Thoracic aorta (tissue), 2 donors: ENCODE data around the gene CPNE9. TPM values are rescaled to one million over a fixed set of nuclear protein-coding genes. Genes with fewer than 3 reads are reported as not detected.

Experiments used
- ATAC-seq: fragments of 150-250 bp; one replicate; pipeline ENCODE4 v1.8.0; 2017; ENCODE audit warnings: low read depth; ENCODE audit not compliant: insufficient number of reproducible peaks, low FRiP score
- DNase-seq: peaks from one replicate; pipeline ENCODE4 v3.0.0-alpha.2; 2020; ENCODE audit warnings: low spot score
- H3K27ac ChIP-seq, 2 donors: fragments of 200-600 bp; sonication (generic); 1 replicate in 1 of 2; 2 replicates in 1 of 2; pipeline ENCODE4 v1.5.1; 2016; ENCODE audit warnings: mild to moderate bottlenecking in 2 of 2, moderate library complexity in 2 of 2
- H3K27me3 ChIP-seq: fragments of 200-600 bp; sonication (generic); replicated peaks from 2 replicates; pipeline ENCODE4 v1.6.0; 2016; ENCODE audit warnings: mild to moderate bottlenecking; ENCODE audit not compliant: insufficient read depth
- H3K36me3 ChIP-seq: fragments of 200-600 bp; sonication (generic); one replicate; pipeline ENCODE4 v1.5.1; 2016
- H3K4me1 ChIP-seq, 2 donors: fragments of 200-600 bp; sonication (generic); 1 replicate in 1 of 2; 2 replicates in 1 of 2; pipeline versions ENCODE4 v1.5.1 to v1.6.0; 2016; ENCODE audit warnings: low read depth in 2 of 2, mild to moderate bottlenecking in 1 of 2; ENCODE audit not compliant: control insufficient read depth in 1 of 2
- H3K4me3 ChIP-seq: fragments of 200-600 bp; sonication (generic); 2 replicates; pipeline ENCODE4 v1.5.1; 2016; ENCODE audit warnings: mild to moderate bottlenecking
- H3K9me3 ChIP-seq: fragments of 200-600 bp; sonication (generic); 2 replicates; pipeline ENCODE4 v1.5.1; 2016
- total RNA-seq, 2 donors: library from RNA; depleted of rRNA; stranded (reverse); fragments of >200 nt; gene quantifications; one replicate each; pipeline versions ENCODE4 v1.1.0 to v1.2.3, GENCODE V29; 2016
- TF ChIP-seq, protein P1 (sequence below): fragments of 200-600 bp; sonication (generic); IDR thresholded peaks from one replicate; pipeline ENCODE4 v1.5.1; 2019; ENCODE audit warnings: antibody characterized with exemption

The CPNE9 gene
- total RNA-seq, 2 donors from 2014 or later = not detected

- TF ChIP-seq, protein P1, sequence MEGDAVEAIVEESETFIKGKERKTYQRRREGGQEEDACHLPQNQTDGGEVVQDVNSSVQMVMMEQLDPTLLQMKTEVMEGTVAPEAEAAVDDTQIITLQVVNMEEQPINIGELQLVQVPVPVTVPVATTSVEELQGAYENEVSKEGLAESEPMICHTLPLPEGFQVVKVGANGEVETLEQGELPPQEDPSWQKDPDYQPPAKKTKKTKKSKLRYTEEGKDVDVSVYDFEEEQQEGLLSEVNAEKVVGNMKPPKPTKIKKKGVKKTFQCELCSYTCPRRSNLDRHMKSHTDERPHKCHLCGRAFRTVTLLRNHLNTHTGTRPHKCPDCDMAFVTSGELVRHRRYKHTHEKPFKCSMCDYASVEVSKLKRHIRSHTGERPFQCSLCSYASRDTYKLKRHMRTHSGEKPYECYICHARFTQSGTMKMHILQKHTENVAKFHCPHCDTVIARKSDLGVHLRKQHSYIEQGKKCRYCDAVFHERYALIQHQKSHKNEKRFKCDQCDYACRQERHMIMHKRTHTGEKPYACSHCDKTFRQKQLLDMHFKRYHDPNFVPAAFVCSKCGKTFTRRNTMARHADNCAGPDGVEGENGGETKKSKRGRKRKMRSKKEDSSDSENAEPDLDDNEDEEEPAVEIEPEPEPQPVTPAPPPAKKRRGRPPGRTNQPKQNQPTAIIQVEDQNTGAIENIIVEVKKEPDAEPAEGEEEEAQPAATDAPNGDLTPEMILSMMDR = no peak
- Histone ChIP-seq H3K4me3 (no peak overlapping the region), H3K27me3 (no peaks in the 10 kb centered on the region), H3K9me3 (no peaks in the 10 kb centered on the region), H3K36me3 (peaks cover 14% of the 10 kb centered on the region), H3K27ac (no peak overlapping the region), H3K4me1 (peaks cover 6 to 8% of the 10 kb centered on the region in 2 donors)
- DNase-seq (no peak), ATAC-seq (no peak)
Measured at GRCh38 chr3:9776896-9777693, 73.5 kb downstream of the CPNE9 start.

DNA sequence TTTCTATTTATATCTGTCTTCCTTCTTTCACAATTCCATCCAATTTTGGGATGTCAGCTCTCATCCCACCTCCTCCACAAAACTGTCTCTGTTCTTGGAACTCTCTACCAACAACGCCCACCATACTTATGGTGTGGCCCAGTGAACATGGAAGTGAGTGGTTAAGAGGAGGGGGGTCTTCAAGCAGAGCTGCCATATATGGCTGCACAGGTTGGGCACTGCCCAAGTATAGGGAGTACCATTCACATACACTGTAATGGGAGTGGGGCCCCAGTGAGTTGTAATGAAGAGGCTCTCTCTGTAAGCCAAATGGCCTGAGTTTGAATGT is 74.0 kb downstream of the CPNE9 start:
- H3K36me3 ChIP-seq = peaks cover 16% of the 10 kb centered on the region
- TF ChIP-seq, protein P1 = no peak
- no peak overlapping the region for H3K27ac ChIP-seq
- no peak for DNase-seq
- H3K4me1 ChIP-seq = peaks cover 6 to 8% of the 10 kb centered on the region in 2 donors
- no peak for ATAC-seq
- no peak overlapping the region for H3K4me3 ChIP-seq
- no peaks in the 10 kb centered on the region for H3K27me3 ChIP-seq
- no peaks in the 10 kb centered on the region for H3K9me3 ChIP-seq

DNA sequence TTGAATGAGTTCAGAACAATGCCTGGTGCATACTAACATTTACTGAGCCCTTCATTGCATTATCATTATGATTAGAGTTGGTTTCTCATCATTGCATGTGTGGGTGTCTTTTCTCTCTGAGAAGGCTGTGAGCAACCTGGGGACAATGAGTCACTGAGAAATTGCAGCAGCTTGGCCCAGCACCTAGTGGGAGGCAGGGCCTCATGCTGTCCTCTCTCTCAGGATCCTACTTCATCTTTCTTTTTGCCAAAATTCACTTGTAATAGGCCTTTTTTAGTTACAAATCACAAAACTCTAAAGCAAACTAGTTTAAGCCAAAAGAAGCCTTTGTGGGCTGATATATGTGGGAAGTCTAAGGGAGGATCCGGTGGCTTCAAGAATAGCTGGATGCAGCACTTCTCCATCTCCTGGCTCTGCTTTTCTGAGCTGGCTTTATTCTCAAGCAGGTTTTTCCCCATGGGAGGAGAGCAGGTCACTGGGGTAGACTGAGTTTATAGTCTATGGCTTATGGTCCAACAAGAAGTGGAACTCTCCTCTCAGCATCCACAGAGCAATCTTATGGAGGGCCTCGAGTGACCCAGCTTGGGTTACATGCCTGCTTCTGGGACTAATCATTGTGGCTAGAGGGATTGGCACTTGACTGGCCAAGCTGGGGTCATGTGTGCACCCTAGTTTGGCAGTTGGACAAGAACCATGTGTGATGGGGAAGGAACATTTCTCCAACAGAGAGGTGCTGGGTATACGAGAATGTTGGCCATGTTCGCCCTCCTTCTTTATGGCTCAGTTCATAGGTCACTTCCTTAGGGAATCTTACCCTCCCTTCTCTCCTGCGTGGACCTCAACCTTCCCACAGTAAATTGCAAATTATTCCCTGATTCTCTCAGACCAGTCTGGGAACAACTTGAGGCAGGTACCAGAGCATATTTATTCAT is 74.8 kb downstream of the CPNE9 start:
- Histone ChIP-seq H3K27ac (no peak overlapping the region), H3K4me3 (no peak overlapping the region), H3K4me1 (peaks cover 6 to 8% of the 10 kb centered on the region in 2 donors), H3K27me3 (no peaks in the 10 kb centered on the region), H3K36me3 (peaks cover 18% of the 10 kb centered on the region), H3K9me3 (no peaks in the 10 kb centered on the region)
- DNase-seq = no peak
- ATAC-seq = no peak
- TF ChIP-seq, protein P1 = no peak

GRCh38 chr3:9779075-9779593 is 75.5 kb downstream of the CPNE9 start:
- peaks cover 6 to 8% of the 10 kb centered on the region in 2 donors for H3K4me1 ChIP-seq
- no peak overlapping the region for H3K27ac ChIP-seq
- TF ChIP-seq, protein P1 = no peak
- DNase-seq (no peak), ATAC-seq (no peak)
- no peaks in the 10 kb centered on the region for H3K9me3 ChIP-seq
- H3K4me3 ChIP-seq = no peak overlapping the region
- peaks cover 25% of the 10 kb centered on the region for H3K36me3 ChIP-seq
- H3K27me3 ChIP-seq = no peaks in the 10 kb centered on the region

Other genes starting within 250 kb of the CPNE9 start
- gene LHFPL4, start 150.0 kb upstream of the CPNE9 start, total RNA-seq = not detected
- gene MTMR14, start 54.3 kb upstream of the CPNE9 start, total RNA-seq = 10 to 100 TPM; 26.8 to 32.8 TPM
- gene BRPF1, start 27.9 kb downstream of the CPNE9 start, total RNA-seq = 10 to 100 TPM; 16.4 to 21.0 TPM
- gene OGG1, start 46.1 kb downstream of the CPNE9 start, total RNA-seq = 10 to 100 TPM; 23.0 to 26.3 TPM
- gene CAMK1, start 66.1 kb downstream of the CPNE9 start, total RNA-seq = 10 to 100 TPM; 50.9 to 69.7 TPM
- 10 to 100 TPM; 61.7 to 73.6 TPM for gene TADA3, start 88.6 kb downstream of the CPNE9 start, total RNA-seq
- 100 to 1,000 TPM; 196 to 204 TPM for gene ARPC4, start 89.2 kb downstream of the CPNE9 start, total RNA-seq
- 10 to 100 TPM; 77.0 to 91.9 TPM for gene TTLL3, start 106.4 kb downstream of the CPNE9 start, total RNA-seq
- gene RPUSD3, start 140.2 kb downstream of the CPNE9 start, total RNA-seq = 10 to 100 TPM; 24.5 to 41.3 TPM
- gene CIDEC, start 176.4 kb downstream of the CPNE9 start, total RNA-seq = 1 to 10 TPM; 2.0 to 2.6 TPM
- gene JAGN1, start 186.8 kb downstream of the CPNE9 start, total RNA-seq = 10 to 100 TPM; 21.5 to 38.6 TPM
- gene IL17RE, start 199.0 kb downstream of the CPNE9 start, total RNA-seq = 10 to 100 TPM in 1 of 2 donors, 1 to 10 TPM in 1; 5.7 to 11.9 TPM
- gene IL17RC, start 213.3 kb downstream of the CPNE9 start, total RNA-seq = 10 to 100 TPM; 52.2 to 59.4 TPM
- 10 to 100 TPM; 37.2 to 37.4 TPM for gene CRELD1, start 230.0 kb downstream of the CPNE9 start, total RNA-seq
- gene PRRT3, start 248.6 kb downstream of the CPNE9 start, total RNA-seq = 1 to 10 TPM; 3.3 to 5.8 TPM